HepG2 (cell line): ENCODE results near the gene ZBTB46. TPM values are rescaled to one million over a fixed set of nuclear protein-coding genes. Genes with fewer than 3 reads are reported as not detected.
A peak's percentile ranks its signal among the peaks of the same experiment; 100 is the strongest.

Experiments used
- BHLHE40 ChIP-seq: IDR thresholded peaks from 2 replicates; pipeline ENCODE4 v1.6.1; 2011; ENCODE audit warnings: low read length, improper control_type of control experiment
- CCDC6 ChIP-seq: sonication (generic); formaldehyde crosslinking; IDR thresholded peaks from 2 replicates; pipeline ENCODE4 v1.8.1; 2022; ENCODE audit warnings: mild to moderate bottlenecking, missing genetic modification reagents, moderate library complexity
- CHD4 ChIP-seq: fragments of 200-600 bp; sonication (generic); IDR thresholded peaks from 2 replicates; pipeline ENCODE4 v1.7.0; 2017; ENCODE audit warnings: mild to moderate bottlenecking, low read length, borderline replicate concordance
- FUBP1 ChIP-seq: sonication (generic); formaldehyde crosslinking; IDR thresholded peaks from 2 replicates; pipeline ENCODE4 v1.5.1; 2020; ENCODE audit warnings: missing genetic modification reagents, mild to moderate bottlenecking, borderline replicate concordance
- KDM5B ChIP-seq: sonication (generic); formaldehyde crosslinking; IDR thresholded peaks from 2 replicates; pipeline ENCODE4 v1.4.0; 2020; ENCODE audit warnings: missing genetic modification reagents, mild to moderate bottlenecking, borderline replicate concordance
- KLF11 ChIP-seq: IDR thresholded peaks from 2 replicates; pipeline ENCODE4 v1.6.1; 2016; ENCODE audit warnings: missing compliant biosample characterization
- MED13 ChIP-seq: sonication (generic); formaldehyde crosslinking; IDR thresholded peaks from 2 replicates; pipeline ENCODE4 v1.5.0; 2020; ENCODE audit warnings: missing genetic modification reagents
- PHF5A ChIP-seq: IDR thresholded peaks from one replicate; pipeline ENCODE4 v1.6.1; 2018; ENCODE audit warnings: low read depth, missing genetic modification reagents; ENCODE audit not compliant: unreplicated experiment
- RFXANK ChIP-seq: IDR thresholded peaks from 2 replicates; pipeline ENCODE4 v1.6.1; 2016
- SALL1 ChIP-seq: sonication (generic); formaldehyde crosslinking; IDR thresholded peaks from 2 replicates; pipeline ENCODE4 v1.8.0; 2022; ENCODE audit warnings: mild to moderate bottlenecking, missing genetic modification reagents
- SKI ChIP-seq: fragments of 450-650 bp; IDR thresholded peaks from one replicate; pipeline ENCODE4 v1.6.1; 2018; ENCODE audit warnings: mild to moderate bottlenecking; ENCODE audit not compliant: partially characterized antibody
- TFDP1 ChIP-seq: IDR thresholded peaks from 2 replicates; pipeline ENCODE4 v1.6.1; 2016; ENCODE audit warnings: missing compliant biosample characterization, missing genetic modification reagents, borderline replicate concordance
- YEATS4 ChIP-seq: sonication (generic); formaldehyde crosslinking; IDR thresholded peaks from 2 replicates; pipeline ENCODE4 v1.4.0; 2020; ENCODE audit warnings: missing genetic modification reagents, borderline replicate concordance
- ZKSCAN5 ChIP-seq: sonication (generic); formaldehyde crosslinking; IDR thresholded peaks from 2 replicates; pipeline ENCODE4 v1.5.1; 2020; ENCODE audit warnings: mild to moderate bottlenecking, missing genetic modification reagents
- ZKSCAN8 ChIP-seq: IDR thresholded peaks from 2 replicates; pipeline ENCODE4 v1.6.1; 2016; ENCODE audit warnings: borderline replicate concordance, missing genetic modification reagents, missing compliant biosample characterization
- ZNF251 ChIP-seq: sonication (generic); formaldehyde crosslinking; IDR thresholded peaks from 2 replicates; pipeline ENCODE4 v1.9.0; 2021; ENCODE audit warnings: mild to moderate bottlenecking, missing genetic modification reagents
- ZNF275 ChIP-seq: sonication (generic); formaldehyde crosslinking; IDR thresholded peaks from 2 replicates; pipeline ENCODE4 v1.8.0; 2022; ENCODE audit warnings: missing genetic modification reagents, mild to moderate bottlenecking, inconsistent platforms, borderline replicate concordance
- ZNF343 ChIP-seq: sonication (generic); formaldehyde crosslinking; IDR thresholded peaks from 2 replicates; pipeline ENCODE4 v1.4.0; 2020; ENCODE audit warnings: mild to moderate bottlenecking, missing genetic modification reagents
- ZNF430 ChIP-seq: sonication (generic); formaldehyde crosslinking; IDR thresholded peaks from 2 replicates; pipeline ENCODE4 v1.9.0; 2021; ENCODE audit warnings: mild to moderate bottlenecking, missing genetic modification reagents
- ZNF543 ChIP-seq: sonication (generic); formaldehyde crosslinking; IDR thresholded peaks from 2 replicates; pipeline ENCODE4 v1.4.0; 2020; ENCODE audit warnings: mild to moderate bottlenecking, missing genetic modification reagents
- ZNF577 ChIP-seq: sonication (generic); formaldehyde crosslinking; IDR thresholded peaks from 2 replicates; pipeline ENCODE4 v1.4.0; 2020; ENCODE audit warnings: mild to moderate bottlenecking, low read depth, missing genetic modification reagents, borderline replicate concordance
- ZNF772 ChIP-seq: sonication (generic); formaldehyde crosslinking; IDR thresholded peaks from 2 replicates; pipeline ENCODE4 v1.5.0; 2020; ENCODE audit warnings: mild to moderate bottlenecking, missing genetic modification reagents
- ZSCAN20 ChIP-seq: sonication (generic); formaldehyde crosslinking; IDR thresholded peaks from 2 replicates; pipeline ENCODE4 v1.4.0; 2020; ENCODE audit warnings: missing genetic modification reagents, mild to moderate bottlenecking, borderline replicate concordance
- ZSCAN31 ChIP-seq: sonication (generic); formaldehyde crosslinking; IDR thresholded peaks from 2 replicates; pipeline ENCODE4 v1.5.0; 2020; ENCODE audit warnings: low read depth, mild to moderate bottlenecking, missing genetic modification reagents
- ZXDC ChIP-seq: sonication (generic); formaldehyde crosslinking; IDR thresholded peaks from 2 replicates; pipeline ENCODE4 v1.5.0; 2020; ENCODE audit warnings: mild to moderate bottlenecking, missing genetic modification reagents
- polyA plus RNA-seq, 8 experiments: library from polyadenylated mRNA; depleted of rRNA in 3 of 8; stranded (reverse) in 7 of 8; unstranded in 1 of 8; fragments of >200 nt; fragmentation: Illumina TruSeq in 4 of 8; extraction: Trizol in 4 of 8; gene quantifications; 2 replicates each; pipeline versions ENCODE4 v1.2.1 to v1.2.3, GENCODE V29; 2011 to 2016; ENCODE audit warnings: low read depth in 4 of 8, missing spikeins in 1 of 8, mixed read lengths in 1 of 8; ENCODE audit not compliant: insufficient read depth in 1 of 8
- total RNA-seq, 5 experiments: library from RNA; depleted of rRNA; stranded (reverse); fragments of >200 nt; fragmentation: Illumina TruSeq; extraction: Trizol; gene quantifications; 2 replicates each; pipeline ENCODE4 v1.2.3, GENCODE V29; 2016; ENCODE audit warnings: low read depth in 1 of 5

ZBTB46 gene
- total and polyA plus RNA-seq, 2 of the 13 experiments (the other 11 are each of a cell fraction or from before 2014, with no cell fraction given) = 1.6 to 13.5 TPM

- peak; percentile 54; the same call in 1 of the 2 replicates for TF ChIP-seq ZXDC (CRISPR knock-in tag)
- TF ChIP-seq RFXANK (CRISPR knock-in tag) = no peak
- peak; percentile 50; the same call in 1 of the 2 replicates for TF ChIP-seq BHLHE40
- no peak for TF ChIP-seq TFDP1 (CRISPR knock-in tag)
- TF ChIP-seq KDM5B (CRISPR knock-in tag) = no peak; the same call in 1 of the 2 replicates
- no peak for TF ChIP-seq PHF5A
- TF ChIP-seq KLF11 (CRISPR knock-in tag) = no peak
- 0 out of 2 replicates have a peak, but pooled peaks have one; percentile 19 for TF ChIP-seq FUBP1 (CRISPR knock-in tag)
- no peak for TF ChIP-seq ZNF275
- no peak for TF ChIP-seq ZSCAN31
- no peak for TF ChIP-seq MED13 (CRISPR knock-in tag)
- peak; percentile 78; the same call in 1 of the 2 replicates for TF ChIP-seq ZNF251 (CRISPR knock-in tag)
- no peak for TF ChIP-seq CCDC6 (CRISPR knock-in tag)
- TF ChIP-seq ZNF430 (CRISPR knock-in tag) = no peak
- TF ChIP-seq CHD4 = no peak
- TF ChIP-seq ZKSCAN5 = no peak
- TF ChIP-seq YEATS4 (CRISPR knock-in tag) = peak; percentile 14; the same call in 1 of the 2 replicates
- TF ChIP-seq ZKSCAN8 (CRISPR knock-in tag) = no peak
- TF ChIP-seq ZNF577 (CRISPR knock-in tag) = no peak
- TF ChIP-seq ZNF772 (CRISPR knock-in tag) = no peak
- no peak; the same call in 1 of the 2 replicates for TF ChIP-seq ZNF343
- no peak for TF ChIP-seq ZNF543 (CRISPR knock-in tag)
- TF ChIP-seq SALL1 (CRISPR knock-in tag) = no peak
- TF ChIP-seq ZSCAN20 (CRISPR knock-in tag) = no peak
- no peak for TF ChIP-seq SKI
Observed at GRCh38 chr20:63697357-63697867, 133.7 kb downstream of the ZBTB46 start (continued).
